GM18508 (cell line): Measurements from ENCODE around the gene SCP2.

Source experiments
- ATAC-seq: cut with Tn5 transposase; IDR thresholded peaks from one replicate; pipeline ENCODE4 v1.9.1; 2021; ENCODE audit warnings: moderate number of reproducible peaks; ENCODE audit not compliant: insufficient read depth, unreplicated experiment

Gene SCP2

GRCh38 chr1:53062708-53063591 is 135.9 kb downstream of the SCP2 start:
- ATAC-seq = no peak

DNA sequence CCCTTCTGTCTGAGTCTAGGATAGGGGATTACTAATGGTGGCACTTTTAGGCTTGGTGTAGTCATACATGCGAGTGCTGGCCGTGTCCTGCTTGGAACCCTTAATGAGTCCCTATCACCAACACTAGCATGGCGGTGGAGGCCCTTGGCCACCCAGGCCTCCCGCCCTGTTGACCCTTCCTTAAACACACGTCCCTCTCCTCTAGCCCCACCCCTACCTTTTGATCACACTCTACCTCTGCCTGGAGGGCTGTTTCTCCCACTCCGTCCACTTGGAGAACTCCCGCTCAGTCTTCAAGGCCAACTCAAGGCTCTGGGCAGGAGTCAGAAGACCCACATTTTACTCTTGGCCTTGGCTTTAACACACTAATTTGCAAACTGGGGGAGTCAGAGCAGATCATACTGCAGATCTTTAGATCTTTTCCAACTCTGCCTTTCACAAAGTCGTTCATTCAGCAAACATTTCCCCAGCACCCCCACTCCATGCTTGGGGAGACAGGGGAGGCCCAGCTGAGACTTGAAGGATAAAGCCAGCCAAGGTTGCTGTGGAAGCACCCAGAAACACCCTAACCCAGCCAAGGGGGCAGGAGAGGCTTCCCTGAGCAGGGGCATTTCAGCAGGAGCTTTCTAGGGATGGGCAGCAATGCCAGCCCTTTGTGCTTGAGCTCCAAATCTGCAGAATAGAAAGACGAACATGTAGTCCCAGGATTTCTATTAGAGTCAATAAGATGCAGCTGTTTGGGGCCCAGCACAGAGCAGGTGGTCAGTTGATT is 136.9 kb downstream of the SCP2 start:
- no peak for ATAC-seq

GRCh38 chr1:53065391-53065790 is 138.3 kb downstream of the SCP2 start:
- no peak for ATAC-seq

GRCh38 chr1:53066488-53066887 is 139.4 kb downstream of the SCP2 start:
- ATAC-seq = no peak

GRCh38 chr1:53066891-53067738 is 140.0 kb downstream of the SCP2 start:
- ATAC-seq = no peak

DNA sequence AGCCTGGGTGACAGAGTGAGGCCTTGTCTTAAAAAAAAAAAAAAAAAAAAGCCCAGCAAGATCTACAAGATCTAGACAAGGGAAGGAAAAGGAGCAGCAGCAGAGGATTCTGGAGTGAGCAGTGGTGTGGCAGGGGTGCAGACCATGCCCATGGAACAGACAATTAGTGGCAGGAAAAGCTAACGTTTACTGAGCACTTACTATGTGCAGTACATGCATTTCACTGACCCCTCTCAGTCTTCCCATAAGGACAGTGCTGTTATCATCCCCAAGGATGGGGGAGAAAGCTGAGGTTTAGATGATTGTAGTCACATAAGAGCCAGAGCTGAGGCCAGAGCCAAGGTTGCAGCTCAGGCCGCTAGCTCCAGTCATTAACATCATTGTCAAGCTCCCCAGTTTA is 140.8 kb downstream of the SCP2 start:
- no peak for ATAC-seq

DNA sequence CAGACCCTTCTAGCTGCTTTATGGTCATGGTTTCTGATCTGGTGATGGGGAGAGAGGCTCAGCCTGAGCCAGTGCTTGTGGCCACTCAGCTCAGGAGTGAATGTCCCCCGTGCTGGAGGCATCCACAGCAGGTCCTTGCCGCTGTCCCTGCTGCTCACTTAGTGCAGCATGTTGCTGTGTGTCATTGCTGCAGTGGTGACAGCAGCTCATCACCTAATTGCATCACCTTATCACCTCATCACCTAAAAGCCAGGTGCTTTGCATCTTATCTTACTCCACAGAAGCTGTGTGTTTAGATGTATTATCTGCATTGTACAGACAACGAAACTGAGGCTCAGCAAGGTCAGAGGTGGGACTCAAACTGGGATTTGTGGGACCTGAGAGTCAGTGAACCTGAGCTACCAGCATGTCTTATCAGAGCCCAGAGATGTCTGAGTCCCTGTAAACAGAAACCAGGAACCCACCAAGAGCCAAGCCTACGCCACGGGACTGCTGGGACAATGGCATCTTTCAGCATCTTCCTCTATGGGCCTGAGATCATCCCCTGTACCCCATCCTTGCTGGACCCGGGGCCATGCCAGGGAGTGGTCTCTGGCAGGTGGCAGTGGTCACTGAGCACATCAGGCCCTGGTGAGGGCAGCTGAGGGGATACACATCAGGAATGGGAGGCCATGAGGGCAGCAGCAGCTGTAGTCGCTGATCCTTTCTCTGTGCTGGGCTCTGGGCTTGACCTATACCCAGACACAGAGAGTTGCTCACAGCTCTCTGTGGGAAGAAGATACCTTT is 141.4 kb downstream of the SCP2 start:
- no peak for ATAC-seq

- ATAC-seq = no peak
These were observed 142.2 kb downstream of the SCP2 start for GRCh38 chr1:53069265-53069662.

GRCh38 chr1:53069663-53070327 is 142.7 kb downstream of the SCP2 start:
- no peak for ATAC-seq

GRCh38 chr1:53070621-53071020 is 143.5 kb downstream of the SCP2 start:
- no peak for ATAC-seq

GRCh38 chr1:53071167-53071865 is 144.2 kb downstream of the SCP2 start:
- ATAC-seq = no peak

DNA sequence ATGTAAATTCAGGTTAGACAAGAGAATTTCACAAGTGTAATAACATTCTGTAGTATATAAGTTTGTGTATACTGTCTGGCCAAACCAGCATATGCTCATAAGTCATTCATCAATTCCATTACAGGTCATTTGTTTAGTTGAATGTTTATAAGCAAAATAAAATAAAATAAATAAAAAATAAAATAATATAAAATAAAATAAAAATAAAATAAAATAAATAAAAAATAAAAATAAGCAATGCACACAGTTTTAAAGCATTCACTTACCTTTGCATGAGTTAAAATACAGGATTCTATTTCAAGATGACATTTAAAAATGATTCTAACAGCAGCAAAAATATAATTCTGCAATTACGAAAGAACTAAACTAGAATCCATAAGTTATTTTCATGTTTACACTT is 144.8 kb downstream of the SCP2 start:
- ATAC-seq = no peak

DNA sequence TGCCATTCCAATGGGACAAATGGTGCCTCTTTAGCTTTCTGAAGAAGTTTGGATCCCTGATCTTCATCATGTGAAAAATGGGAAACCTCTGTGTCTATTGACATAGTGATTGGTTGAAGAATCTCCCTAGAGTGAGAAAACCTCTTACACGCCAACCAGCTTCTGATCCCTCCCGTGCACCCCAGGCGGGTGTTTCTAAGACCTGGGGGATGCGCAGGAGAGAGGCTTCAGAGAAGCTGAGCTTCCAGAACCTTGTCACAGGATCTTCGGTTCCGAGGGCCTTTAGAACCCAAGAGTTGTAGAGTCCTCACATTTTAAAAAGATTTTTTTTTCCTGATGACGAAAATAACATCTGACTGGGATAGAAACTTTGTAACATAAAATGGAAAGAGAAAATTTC is 146.2 kb downstream of the SCP2 start:
- no peak for ATAC-seq

DNA sequence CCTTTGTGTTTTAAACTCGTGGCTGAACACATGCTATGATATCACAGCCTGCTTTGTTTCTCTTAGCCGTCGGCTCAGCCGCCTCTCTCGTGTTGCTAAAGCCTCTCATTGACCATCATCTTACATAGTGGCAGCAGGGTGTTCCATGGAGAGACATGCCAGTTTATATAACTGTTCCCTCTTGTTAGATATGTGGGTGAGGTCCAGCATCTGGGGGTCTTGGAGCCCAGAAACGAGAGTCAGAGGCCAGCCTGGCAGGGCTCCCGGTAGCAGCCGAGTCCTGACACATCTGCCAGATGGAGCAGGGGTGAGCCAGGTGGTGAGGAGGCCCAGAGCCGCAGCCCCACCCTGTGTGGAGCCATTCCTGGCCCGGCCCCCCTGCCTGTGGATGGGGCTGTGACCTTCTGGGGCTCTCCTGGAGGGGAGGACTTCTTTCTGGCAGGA is 146.8 kb downstream of the SCP2 start:
- ATAC-seq = no peak

DNA sequence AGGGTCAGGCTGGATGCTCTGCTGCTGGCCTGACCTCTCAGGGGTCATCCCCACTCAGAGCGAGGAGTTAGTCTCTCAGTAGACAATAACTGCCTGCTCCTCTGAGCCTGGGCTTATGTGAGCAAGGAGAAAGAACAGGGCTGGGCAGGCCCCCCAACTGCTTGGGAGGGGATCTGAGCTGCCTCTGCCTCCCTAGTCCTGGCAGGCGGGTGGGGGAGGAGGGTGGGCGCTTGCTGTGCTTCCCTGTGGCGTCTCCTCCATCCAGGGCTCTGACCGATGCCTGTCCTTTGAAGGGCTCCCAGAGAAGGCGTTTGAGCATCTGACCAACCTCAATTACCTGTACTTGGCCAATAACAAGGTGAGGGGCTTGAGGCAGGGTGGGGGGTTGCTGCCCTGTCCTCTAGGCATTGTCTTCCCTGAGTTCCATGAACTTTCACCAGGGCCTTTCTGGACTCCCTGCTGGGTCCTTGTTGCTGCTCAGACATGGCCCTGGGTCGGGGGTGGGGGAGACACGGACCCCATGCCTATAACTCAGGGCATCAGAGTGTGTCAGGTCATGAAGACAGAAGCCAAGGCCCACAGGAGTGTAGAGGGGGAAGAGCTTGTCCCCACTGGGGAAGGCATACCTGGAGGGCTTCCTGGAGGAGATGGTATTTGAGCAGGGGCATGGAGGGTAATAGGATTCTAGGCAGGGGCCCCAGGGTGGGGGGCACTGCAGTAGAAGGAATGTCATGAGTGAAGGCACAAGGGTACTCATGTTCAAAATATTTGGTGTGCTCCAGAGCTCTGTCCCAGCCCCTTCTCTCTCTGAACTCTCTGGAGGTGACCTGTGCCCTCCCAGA is 147.5 kb downstream of the SCP2 start:
- no peak for ATAC-seq

GRCh38 chr1:53075206-53075605 is 148.1 kb downstream of the SCP2 start:
- ATAC-seq = no peak

GRCh38 chr1:53075761-53076163 is 148.7 kb downstream of the SCP2 start:
- no peak for ATAC-seq

GRCh38 chr1:53076165-53076564 is 149.1 kb downstream of the SCP2 start:
- ATAC-seq = no peak
